Mesodermal cell (in vitro differentiated cells): ENCODE measurements around the gene CCND3.
"Not testable (repeated sequence)": the region's sequence is repeated elsewhere in the genome, so short reads cannot be mapped to it uniquely, and the experiment has no call there.

ENCODE experiments used
- H3K27ac ChIP-seq: 2 replicates; pipeline ENCODE4 v1.7.0; 2013; ENCODE audit warnings: mild to moderate bottlenecking, low read depth, low read length, moderate library complexity; ENCODE audit not compliant: severe bottlenecking
- H3K36me3 ChIP-seq: 2 replicates; pipeline ENCODE4 v1.7.1; 2013; ENCODE audit warnings: mild to moderate bottlenecking, low read length, moderate library complexity; ENCODE audit not compliant: control insufficient read depth, insufficient read depth
- H3K4me1 ChIP-seq: one replicate; pipeline ENCODE4 v1.7.1; 2013; ENCODE audit warnings: mild to moderate bottlenecking, low read length; ENCODE audit not compliant: insufficient read depth, control insufficient read depth, poor library complexity, severe bottlenecking
- H3K4me3 ChIP-seq: 2 replicates; pipeline ENCODE4 v1.7.0; 2013; ENCODE audit warnings: low read length, control low read depth, mild to moderate bottlenecking; ENCODE audit not compliant: insufficient read depth, poor library complexity, severe bottlenecking; ENCODE audit errors: extremely low read depth
- H3K9me3 ChIP-seq: 2 replicates; pipeline ENCODE4 v1.7.1; 2013; ENCODE audit warnings: mild to moderate bottlenecking, low read length, moderate library complexity; ENCODE audit not compliant: control insufficient read depth
- WGBS, 2 experiments: methylation state at CpG; one replicate each; pipeline ENCODE4 v1.1.5; 2013; ENCODE audit warnings: missing lambda C conversion rate in 2 of 2; ENCODE audit not compliant: insufficient coverage in 2 of 2; 5-methylcytosine and 5-hydroxymethylcytosine counted together

The CCND3 gene

GRCh38 chr6:41943456-41943855, 1.8 kb upstream of the CCND3 start:
- Histone ChIP-seq H3K4me1 (peaks cover 24% of the 10 kb centered on the region), H3K9me3 (no peaks in the 10 kb centered on the region), H3K4me3 (no peak overlapping the region), H3K36me3 (no peaks in the 10 kb centered on the region), H3K27ac (no peak overlapping the region)

- H3K4me1 ChIP-seq: peaks cover 24% of the 10 kb centered on the region
- H3K36me3 ChIP-seq, H3K27ac ChIP-seq, H3K4me3 ChIP-seq, H3K9me3 ChIP-seq: not testable (repeated sequence)
- WGBS, 2 experiments: 96 to 100% methylated on average over 5 to 7 of the region's 14 CpGs
These were observed 1.3 kb upstream of the CCND3 start for GRCh38 chr6:41942882-41943281.

GRCh38 chr6:41942067-41942851, 651 bp upstream of the CCND3 start:
- Histone ChIP-seq H3K27ac (peak overlapping the region; percentile 64), H3K36me3 (peaks cover 10% of the 10 kb centered on the region), H3K4me3 (peak overlapping the region; percentile 76), H3K9me3 (no peaks in the 10 kb centered on the region), H3K4me1 (peaks cover 24% of the 10 kb centered on the region)
- 59 to 61% methylated on average over 20 of the region's 20 CpGs for WGBS, 2 experiments

DNA sequence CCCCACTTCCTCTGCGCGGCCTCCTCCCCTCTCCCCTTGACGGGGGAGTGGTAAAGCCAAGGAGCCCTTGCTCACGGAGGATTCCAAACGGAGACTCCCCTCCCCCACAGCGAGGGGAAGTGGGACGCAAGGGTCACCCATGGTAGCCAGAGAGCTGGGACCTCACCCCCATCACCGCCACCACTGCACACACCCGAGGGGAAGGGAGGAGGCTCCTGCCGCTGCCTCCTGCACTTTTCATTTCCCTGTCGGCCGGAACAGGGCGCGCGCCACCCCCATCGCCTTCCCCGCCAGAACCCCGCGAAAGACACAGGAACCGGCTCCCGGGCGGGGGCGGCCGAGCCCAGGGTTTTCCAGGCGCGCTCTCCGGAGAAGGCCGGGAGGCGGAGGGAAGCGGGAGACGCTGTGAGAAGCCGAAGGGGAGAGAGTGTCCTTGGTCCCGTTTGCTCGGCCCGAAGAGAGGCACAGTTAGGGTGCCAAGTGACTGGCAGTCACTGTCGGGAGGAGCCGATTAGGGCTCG, 789 bp downstream of the CCND3 start:
- H3K36me3 ChIP-seq: peaks cover 24% of the 10 kb centered on the region
- no peaks in the 10 kb centered on the region for H3K9me3 ChIP-seq
- 0% methylated on average over 27 to 30 of the region's 38 CpGs for WGBS, 2 experiments
- H3K27ac ChIP-seq: peak overlapping the region; percentile 57
- H3K4me1 ChIP-seq: peaks cover 28% of the 10 kb centered on the region
- H3K4me3 ChIP-seq: peak overlapping the region; percentile 76

DNA sequence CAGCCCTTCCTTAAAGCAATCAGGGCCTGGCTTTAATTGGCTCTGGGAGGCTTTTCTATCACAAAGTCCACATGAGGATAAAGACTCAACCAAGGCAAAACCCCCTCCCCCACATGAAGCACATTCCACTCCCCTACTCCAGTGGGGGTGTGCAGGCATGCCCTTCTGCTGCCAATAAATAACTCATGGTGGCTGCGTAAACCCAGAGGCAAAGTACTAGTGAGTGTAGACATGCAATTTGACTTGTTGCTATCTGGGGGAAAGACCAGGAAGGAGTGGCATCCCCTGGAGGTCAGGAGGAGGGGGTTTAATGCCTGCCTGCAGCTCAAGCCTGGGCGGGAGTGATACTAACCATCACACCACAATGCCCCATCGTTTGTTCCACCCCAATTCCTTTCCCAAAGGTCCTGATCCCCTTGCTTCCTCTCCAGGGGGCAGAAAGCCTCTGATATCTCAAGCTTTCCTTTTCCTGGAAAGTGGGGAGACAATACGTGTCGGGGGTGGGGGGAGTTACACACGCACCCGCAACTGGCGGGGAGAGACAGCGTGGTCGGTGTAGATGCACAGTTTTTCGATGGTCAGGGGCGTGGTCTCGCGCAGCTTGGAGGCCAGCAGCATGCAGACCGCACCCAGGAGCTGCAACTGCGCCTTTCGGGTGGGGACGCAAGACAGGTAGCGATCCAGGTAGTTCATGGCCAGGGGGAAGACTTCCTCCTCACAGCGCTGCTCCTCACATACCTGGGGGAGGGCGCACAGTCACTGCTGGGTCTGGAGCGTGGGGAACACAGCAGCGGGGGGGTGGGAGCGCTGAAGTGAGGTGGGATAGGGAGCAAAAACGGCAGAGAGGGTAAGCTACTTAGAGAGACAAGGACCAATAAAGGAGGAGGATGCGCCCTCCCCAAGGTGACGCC, 1.5 kb downstream of the CCND3 start:
- peak overlapping the region; percentile 29 for H3K27ac ChIP-seq
- 7 to 11% methylated on average over 12 to 19 of the region's 27 CpGs for WGBS, 2 experiments

GRCh38 chr6:41939176-41939847, 2.3 kb downstream of the CCND3 start:
- H3K4me3 ChIP-seq: peak overlapping the region; percentile 76
- H3K4me1 ChIP-seq: peaks cover 33% of the 10 kb centered on the region
- H3K27ac ChIP-seq: peak overlapping the region; percentile 2
- no peaks in the 10 kb centered on the region for H3K9me3 ChIP-seq
- peaks cover 39% of the 10 kb centered on the region for H3K36me3 ChIP-seq
- 14 to 18% methylated on average over 4 to 10 of the region's 11 CpGs for WGBS, 2 experiments

More for the DNA sequence above, 1.5 kb downstream of the CCND3 start:
- Histone ChIP-seq H3K4me1 (peaks cover 31% of the 10 kb centered on the region), H3K9me3 (no peaks in the 10 kb centered on the region), H3K4me3 (peak overlapping the region; percentile 76), H3K36me3 (peaks cover 31% of the 10 kb centered on the region)

GRCh38 chr6:41938590-41939175, 2.9 kb downstream of the CCND3 start:
- no peak overlapping the region for H3K4me3 ChIP-seq
- no peak overlapping the region for H3K27ac ChIP-seq
- peaks cover 45% of the 10 kb centered on the region for H3K36me3 ChIP-seq
- H3K4me1 ChIP-seq: peaks cover 33% of the 10 kb centered on the region
- no peaks in the 10 kb centered on the region for H3K9me3 ChIP-seq
- 82 to 88% methylated on average over 4 to 5 of the region's 5 CpGs for WGBS, 2 experiments

DNA sequence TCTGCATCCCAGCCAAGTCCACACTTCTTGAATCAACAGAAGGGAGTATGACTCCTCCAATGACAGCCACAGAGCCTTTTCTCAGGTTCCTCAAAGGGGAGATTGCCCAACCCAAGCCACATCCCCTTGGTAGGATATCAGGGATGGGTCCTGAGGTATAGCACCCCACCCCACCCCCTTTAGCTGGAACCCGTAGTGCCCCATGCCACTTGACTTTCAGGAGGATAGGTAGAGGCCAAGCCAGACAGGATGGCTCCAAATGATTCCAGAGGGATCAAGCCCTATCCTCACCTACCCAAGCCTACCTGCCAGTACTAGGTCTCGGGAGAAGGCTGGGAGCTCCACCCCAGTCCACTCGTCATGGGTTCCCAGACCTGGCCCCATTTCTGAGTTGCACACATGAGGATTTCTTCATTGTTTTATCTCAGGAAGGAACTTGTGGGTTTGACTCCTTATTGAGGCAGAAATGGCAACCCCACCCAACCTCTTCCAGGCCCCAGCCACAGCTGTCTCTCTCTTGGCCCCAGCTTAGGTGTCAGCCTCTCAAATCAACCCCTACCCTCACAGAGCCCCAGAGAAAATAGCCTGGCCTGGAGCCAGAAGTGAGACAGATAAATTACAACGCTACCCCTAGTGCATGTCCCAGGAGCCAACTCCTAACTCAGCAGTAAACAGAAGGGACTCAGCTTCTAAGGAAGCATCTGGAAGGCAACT, 3.6 kb downstream of the CCND3 start:
- H3K9me3 ChIP-seq: no peaks in the 10 kb centered on the region
- 84 to 100% methylated on average over 3 of the region's 4 CpGs for WGBS, 2 experiments
- H3K27ac ChIP-seq: no peak overlapping the region
- H3K4me3 ChIP-seq: no peak overlapping the region
- peaks cover 33% of the 10 kb centered on the region for H3K4me1 ChIP-seq
- H3K36me3 ChIP-seq: peaks cover 52% of the 10 kb centered on the region

DNA sequence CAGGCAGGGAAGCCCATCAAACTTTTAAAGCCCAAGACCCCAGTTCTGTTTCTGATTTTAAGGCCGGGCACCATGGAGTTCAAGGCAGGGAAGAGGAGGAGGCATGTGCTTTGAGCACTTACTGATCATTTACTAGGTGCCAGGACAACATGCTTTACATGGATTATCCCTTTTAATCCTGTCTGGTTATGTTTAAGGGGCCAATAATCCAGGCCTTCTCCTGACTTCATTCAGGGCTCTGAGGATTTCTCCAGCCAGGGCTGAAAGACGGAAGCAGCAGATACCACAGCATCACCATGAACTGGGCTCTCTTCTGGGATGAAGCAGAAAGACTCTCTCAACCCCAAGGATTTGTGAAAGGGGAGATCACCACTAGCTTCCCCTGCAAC, 4.1 kb downstream of the CCND3 start:
- WGBS, 2 experiments: 43 to 71% methylated on average over 1 to 2 of the region's 2 CpGs
- Histone ChIP-seq H3K36me3 (peaks cover 57% of the 10 kb centered on the region), H3K27ac (no peak overlapping the region), H3K9me3 (no peaks in the 10 kb centered on the region), H3K4me3 (no peak overlapping the region), H3K4me1 (peaks cover 32% of the 10 kb centered on the region)
